Measurements from ENCODE around the gene YY2. TPM values are rescaled to one million over a fixed set of nuclear protein-coding genes. Genes with fewer than 3 reads are reported as not detected.

Gene YY2
- total RNA-seq, 1 experiment from 2014 or later, result 0.10 TPM

Other genes with a start within 250 kb of the YY2 start
- not detected in 2 replicates for gene KLHL34, start 197.7 kb upstream of the YY2 start, total RNA-seq (2014; rRNA removed; shearing (Covaris generic))
- 1.9 TPM in 1 of 2 replicates, not detected in the other for gene SMPX, start 97.9 kb upstream of the YY2 start, total RNA-seq (2014; rRNA removed; shearing (Covaris generic))
- gene MBTPS2, start 16.4 kb upstream of the YY2 start, total RNA-seq (2014; rRNA removed; shearing (Covaris generic)), result 3.6 and 3.8 TPM in 2 replicates
- 396 and 418 TPM in 2 replicates for gene SMS, start 84.7 kb downstream of the YY2 start, total RNA-seq (2014; rRNA removed; shearing (Covaris generic))
- 0.04 and 0.07 TPM in 2 replicates for gene PHEX, start 176.3 kb downstream of the YY2 start, total RNA-seq (2014; rRNA removed; shearing (Covaris generic))